HEK293T (cell line): ENCODE data around the gene MAP4K4.

ENCODE experiments used
- ARNT ChIP-seq: fragments of 450-650 bp; IDR thresholded peaks from 2 replicates; pipeline ENCODE4 v1.6.1; 2017; ENCODE audit warnings: mild to moderate bottlenecking
- ELF4 ChIP-seq: fragments of 450-650 bp; IDR thresholded peaks from 2 replicates; pipeline ENCODE4 v1.6.1; 2017; ENCODE audit warnings: antibody characterized with exemption
- FOXA1 ChIP-seq: fragments of 450-650 bp; IDR thresholded peaks from 2 replicates; pipeline ENCODE4 v1.6.1; 2016; ENCODE audit warnings: mild to moderate bottlenecking
- FOXM1 ChIP-seq: fragments of 450-650 bp; IDR thresholded peaks from 2 replicates; pipeline ENCODE4 v1.6.1; 2017; ENCODE audit warnings: mild to moderate bottlenecking, borderline replicate concordance
- HDGF ChIP-seq: fragments of 450-650 bp; IDR thresholded peaks from 2 replicates; pipeline ENCODE4 v1.6.1; 2017; ENCODE audit warnings: antibody characterized with exemption, borderline replicate concordance
- NFRKB ChIP-seq: fragments of 450-650 bp; IDR thresholded peaks from 2 replicates; pipeline ENCODE4 v1.6.1; 2016; ENCODE audit warnings: mild to moderate bottlenecking, moderate library complexity
- SP1 ChIP-seq: fragments of 450-650 bp; IDR thresholded peaks from 2 replicates; pipeline ENCODE4 v1.6.1; 2017
- TARDBP ChIP-seq: fragments of 450-650 bp; IDR thresholded peaks from 2 replicates; pipeline ENCODE4 v1.6.1; 2016
- ZNF384 ChIP-seq: fragments of 450-650 bp; IDR thresholded peaks from 2 replicates; pipeline ENCODE4 v1.6.1; 2016

GRCh38 chr2:101905746-101906336, 208.3 kb downstream of the MAP4K4 start:
- TF ChIP-seq ZNF384 (no peak), ARNT (no peak), TARDBP (no peak), NFRKB (no peak), FOXM1 (no peak), FOXA1 (no peak), SP1 (no peak), ELF4 (no peak), HDGF (no peak)
